Measurements from ENCODE around the gene PACS1.
A peak's percentile ranks its signal among the peaks of the same experiment; 100 is the strongest.

- TF ChIP-seq EZH2 (IDR thresholded peaks at IDR 0.05; ENCODE audit: borderline replicate concordance, insufficient read depth, low read depth, low read length, poor library complexity, severe bottlenecking): no peak
- TF ChIP-seq, protein P1, sequence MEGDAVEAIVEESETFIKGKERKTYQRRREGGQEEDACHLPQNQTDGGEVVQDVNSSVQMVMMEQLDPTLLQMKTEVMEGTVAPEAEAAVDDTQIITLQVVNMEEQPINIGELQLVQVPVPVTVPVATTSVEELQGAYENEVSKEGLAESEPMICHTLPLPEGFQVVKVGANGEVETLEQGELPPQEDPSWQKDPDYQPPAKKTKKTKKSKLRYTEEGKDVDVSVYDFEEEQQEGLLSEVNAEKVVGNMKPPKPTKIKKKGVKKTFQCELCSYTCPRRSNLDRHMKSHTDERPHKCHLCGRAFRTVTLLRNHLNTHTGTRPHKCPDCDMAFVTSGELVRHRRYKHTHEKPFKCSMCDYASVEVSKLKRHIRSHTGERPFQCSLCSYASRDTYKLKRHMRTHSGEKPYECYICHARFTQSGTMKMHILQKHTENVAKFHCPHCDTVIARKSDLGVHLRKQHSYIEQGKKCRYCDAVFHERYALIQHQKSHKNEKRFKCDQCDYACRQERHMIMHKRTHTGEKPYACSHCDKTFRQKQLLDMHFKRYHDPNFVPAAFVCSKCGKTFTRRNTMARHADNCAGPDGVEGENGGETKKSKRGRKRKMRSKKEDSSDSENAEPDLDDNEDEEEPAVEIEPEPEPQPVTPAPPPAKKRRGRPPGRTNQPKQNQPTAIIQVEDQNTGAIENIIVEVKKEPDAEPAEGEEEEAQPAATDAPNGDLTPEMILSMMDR (IDR thresholded peaks at IDR 0.05): peak; percentile 40
These were observed 188.4 kb downstream of the PACS1 start for GRCh38 chr11:66258473-66258893.
